SK-N-SH (cell line): ENCODE measurements around the gene OST4. TPM values are rescaled to one million over a fixed set of nuclear protein-coding genes. Genes with fewer than 3 reads are reported as not detected.

Experiments used
- CTCF ChIA-PET: fragments of 300-600, 350-600 bp; formaldehyde crosslinking; extraction: SDS; loops from one replicate; lab custom pipeline; 2021; lab: Yijun Ruan, JAX
- POLR2A ChIA-PET: fragments of 350-600 bp; sonication (Branson Sonifier 250); formaldehyde crosslinking; extraction: SDS; loops from one replicate; lab custom pipeline; 2020; ENCODE audit warnings: antibody characterized with exemption, inconsistent platforms; lab: Yijun Ruan, JAX
- DNase-seq: peaks from one replicate; pipeline ENCODE4 v3.0.0; 2012
- H2AFZ ChIP-seq: fragments of 200-600 bp; sonication (generic); 2 replicates; pipeline ENCODE4 v1.8.1; 2016; ENCODE audit warnings: antibody characterized with exemption, mild to moderate bottlenecking, low read depth
- H3F3A ChIP-seq: fragments of 200-600 bp; sonication (generic); replicated peaks from 2 replicates; pipeline ENCODE3; 2016; ENCODE audit warnings: antibody characterized with exemption, mild to moderate bottlenecking; ENCODE audit not compliant: insufficient read depth
- H3K27ac ChIP-seq, 2 experiments: fragments of 200-500 bp in 1 of 2; fragments of 200-600 bp in 1 of 2; sonication (Bioruptor generic) in 1 of 2; sonication (generic), shearing (Covaris generic) in 1 of 2; 2 replicates each; pipeline versions ENCODE4 v1.5.1 to v1.6.1; 2014 to 2016; ENCODE audit warnings: low read depth in 2 of 2, inconsistent platforms in 1 of 2, low read length in 1 of 2, mild to moderate bottlenecking in 1 of 2, mixed read lengths in 1 of 2
- H3K27me3 ChIP-seq: fragments of 200-600 bp; sonication (generic), shearing (Covaris generic); 2 replicates; pipeline ENCODE4 v1.6.1; 2016; ENCODE audit warnings: mixed run types; ENCODE audit not compliant: insufficient read depth
- H3K36me3 ChIP-seq, 2 experiments: fragments of 200-500 bp in 1 of 2; fragments of 200-600 bp in 1 of 2; sonication (Bioruptor generic) in 1 of 2; sonication (generic) in 1 of 2; replicated peaks in 1 of 2; 2 replicates each; pipeline versions ENCODE3 to v1.5.1; 2014 to 2016; ENCODE audit warnings: low read length in 1 of 2, mild to moderate bottlenecking in 1 of 2; ENCODE audit not compliant: insufficient read depth in 2 of 2, control insufficient read depth in 1 of 2
- H3K4me1 ChIP-seq, 2 experiments: fragments of 200-500 bp in 1 of 2; fragments of 200-600 bp in 1 of 2; sonication (Bioruptor generic) in 1 of 2; sonication (generic), shearing (Covaris generic) in 1 of 2; 2 replicates each; pipeline versions ENCODE4 v1.5.1 to v1.6.1; 2014 to 2016; ENCODE audit warnings: low read depth in 1 of 2, low read length in 1 of 2, mixed run types in 1 of 2; ENCODE audit not compliant: insufficient read depth in 2 of 2, control insufficient read depth in 1 of 2
- H3K4me2 ChIP-seq: fragments of 200-600 bp; sonication (generic), shearing (Covaris generic); 2 replicates; pipeline ENCODE4 v1.6.1; 2017; ENCODE audit warnings: mixed run types
- H3K4me3 ChIP-seq, 2 experiments: fragments of 200-500 bp in 1 of 2; fragments of 200-600 bp in 1 of 2; sonication (Bioruptor generic) in 1 of 2; sonication (generic), shearing (Covaris generic) in 1 of 2; 2 replicates each; pipeline versions ENCODE4 v1.5.1 to v1.8.1; 2014 to 2016; ENCODE audit warnings: low read depth in 2 of 2, inconsistent platforms in 1 of 2, low read length in 1 of 2, mild to moderate bottlenecking in 1 of 2, mixed read lengths in 1 of 2, moderate library complexity in 1 of 2
- H3K79me2 ChIP-seq: fragments of 200-600 bp; sonication (generic); 2 replicates; pipeline ENCODE4 v1.8.1; 2017; ENCODE audit warnings: mild to moderate bottlenecking; ENCODE audit not compliant: insufficient read depth
- H3K9ac ChIP-seq: fragments of 200-600 bp; sonication (generic); 2 replicates; pipeline ENCODE4 v1.6.1; 2017; ENCODE audit warnings: mixed run types
- H3K9me2 ChIP-seq: fragments of 200-600 bp; sonication (generic); 2 replicates; pipeline ENCODE4 v1.6.1; 2017; ENCODE audit warnings: mixed run types
- H3K9me3 ChIP-seq: fragments of 200-600 bp; sonication (generic); 2 replicates; pipeline ENCODE4 v1.6.1; 2017; ENCODE audit warnings: mixed run types, mild to moderate bottlenecking, moderate library complexity
- H4K20me1 ChIP-seq: fragments of 200-600 bp; sonication (generic); 2 replicates; pipeline ENCODE4 v1.6.1; 2017; ENCODE audit warnings: mild to moderate bottlenecking, mixed run types; ENCODE audit not compliant: insufficient read depth
- CHD2 ChIP-seq: fragments of 150-350 bp; IDR thresholded peaks from 2 replicates; pipeline ENCODE4 v1.6.1; 2018; ENCODE audit warnings: low read length; ENCODE audit not compliant: partially characterized antibody
- ELF1 ChIP-seq: IDR thresholded peaks from 2 replicates; pipeline ENCODE4 v1.4.0; 2012
- EP300 ChIP-seq, 2 experiments: IDR thresholded peaks; 2 replicates each; pipeline versions ENCODE4 v1.4.0 to v1.6.1; 2012; ENCODE audit warnings: borderline replicate concordance in 1 of 2, low read depth in 1 of 2, low read length in 1 of 2
- EZH2phosphoT487 ChIP-seq: fragments of 200-600 bp; sonication (generic); IDR thresholded peaks from 2 replicates; pipeline ENCODE4 v1.6.1; 2017; ENCODE audit warnings: low read depth, mixed run types, mild to moderate bottlenecking, antibody characterized with exemption, moderate library complexity, borderline replicate concordance
- FOSL2 ChIP-seq: IDR thresholded peaks from 2 replicates; pipeline ENCODE4 v1.4.0; 2012; ENCODE audit warnings: low read depth, mild to moderate bottlenecking, moderate library complexity, borderline replicate concordance
- FOXJ3 ChIP-seq: sonication (generic); formaldehyde crosslinking; IDR thresholded peaks from 2 replicates; pipeline ENCODE4 v1.5.1; 2020; ENCODE audit warnings: mild to moderate bottlenecking, missing genetic modification reagents
- GATA2 ChIP-seq: sonication (generic); formaldehyde crosslinking; IDR thresholded peaks from 2 replicates; pipeline ENCODE4 v1.5.0; 2020; ENCODE audit warnings: mild to moderate bottlenecking, missing genetic modification reagents
- MXI1 ChIP-seq: IDR thresholded peaks from 2 replicates; pipeline ENCODE4 v1.6.1; 2012; ENCODE audit warnings: mild to moderate bottlenecking, low read depth, low read length, improper control_type of control experiment
- NFIC ChIP-seq: IDR thresholded peaks from 2 replicates; pipeline ENCODE4 v1.4.0; 2012; ENCODE audit warnings: borderline replicate concordance
- NRF1 ChIP-seq: IDR thresholded peaks from 2 replicates; pipeline ENCODE4 v1.6.1; 2012; ENCODE audit warnings: low read depth, mild to moderate bottlenecking, low read length
- POLR2AphosphoS5 ChIP-seq: IDR thresholded peaks from 2 replicates; pipeline ENCODE4 v1.6.1; 2012; ENCODE audit warnings: low read depth, low read length
- RCOR1 ChIP-seq: fragments of 150-350 bp; IDR thresholded peaks from 2 replicates; pipeline ENCODE4 v1.6.1; 2017; ENCODE audit warnings: antibody characterized with exemption, low read length
- RFX5 ChIP-seq: IDR thresholded peaks from 2 replicates; pipeline ENCODE4 v1.6.1; 2012; ENCODE audit warnings: mild to moderate bottlenecking, improper control_type of control experiment, low read length
- SIN3A ChIP-seq: IDR thresholded peaks from 2 replicates; pipeline ENCODE4 v1.6.1; 2012; ENCODE audit warnings: low read depth, mild to moderate bottlenecking, low read length, moderate library complexity, borderline replicate concordance
- SMC3 ChIP-seq: IDR thresholded peaks from 2 replicates; pipeline ENCODE4 v1.6.1; 2012; ENCODE audit warnings: low read depth, low read length, improper control_type of control experiment
- TAF1 ChIP-seq: IDR thresholded peaks from 2 replicates; pipeline ENCODE4 v1.6.1; 2012; ENCODE audit warnings: low read depth, mild to moderate bottlenecking, low read length, moderate library complexity, borderline replicate concordance
- TEAD4 ChIP-seq: IDR thresholded peaks from 2 replicates; pipeline ENCODE4 v1.4.0; 2012; ENCODE audit warnings: mild to moderate bottlenecking, borderline replicate concordance; ENCODE audit not compliant: insufficient read depth
- YY1 ChIP-seq: IDR thresholded peaks from 2 replicates; pipeline ENCODE4 v1.4.0; 2012; ENCODE audit warnings: low read depth, mild to moderate bottlenecking
- WGBS: methylation state at CpG from one replicate; pipeline ENCODE4 v1.1.6; 2017; ENCODE audit warnings: low lambda C conversion rate; 5-methylcytosine and 5-hydroxymethylcytosine counted together
- polyA plus RNA-seq, 3 experiments: library from polyadenylated mRNA; depleted of rRNA; stranded (reverse); fragments of >200 nt; gene quantifications; 2 replicates each; pipeline ENCODE4 v1.2.3, GENCODE V29; 2012
- TF ChIP-seq, protein P1 (sequence below): IDR thresholded peaks from 2 replicates; pipeline ENCODE4 v1.4.0; 2012; ENCODE audit warnings: low read depth, borderline replicate concordance
- TF ChIP-seq, protein P2 (sequence below): IDR thresholded peaks from 2 replicates; pipeline ENCODE4 v1.4.0; 2012; ENCODE audit warnings: low read depth, borderline replicate concordance
- TF ChIP-seq, protein P3 (sequence below): fragments of 150-350 bp; IDR thresholded peaks from 2 replicates; pipeline ENCODE4 v1.6.1; 2017; ENCODE audit warnings: antibody characterized with exemption, low read length, low read depth, borderline replicate concordance
- TF ChIP-seq, protein P4 (sequence below): fragments of 200-600 bp; sonication (generic); IDR thresholded peaks from 2 replicates; pipeline ENCODE4 v1.6.1; 2017; ENCODE audit warnings: antibody characterized with exemption, mild to moderate bottlenecking, moderate library complexity
- TF ChIP-seq, protein P5 (sequence below): IDR thresholded peaks from 2 replicates; pipeline ENCODE4; 2012
- TF ChIP-seq, protein P6 (sequence below): IDR thresholded peaks from 2 replicates; pipeline ENCODE4 v1.4.0; 2012; ENCODE audit warnings: low read depth

The OST4 gene
- polyA plus RNA-seq, 1 of the 3 experiments (the other 2 are of a cell fraction): 1,851 TPM

DNA sequence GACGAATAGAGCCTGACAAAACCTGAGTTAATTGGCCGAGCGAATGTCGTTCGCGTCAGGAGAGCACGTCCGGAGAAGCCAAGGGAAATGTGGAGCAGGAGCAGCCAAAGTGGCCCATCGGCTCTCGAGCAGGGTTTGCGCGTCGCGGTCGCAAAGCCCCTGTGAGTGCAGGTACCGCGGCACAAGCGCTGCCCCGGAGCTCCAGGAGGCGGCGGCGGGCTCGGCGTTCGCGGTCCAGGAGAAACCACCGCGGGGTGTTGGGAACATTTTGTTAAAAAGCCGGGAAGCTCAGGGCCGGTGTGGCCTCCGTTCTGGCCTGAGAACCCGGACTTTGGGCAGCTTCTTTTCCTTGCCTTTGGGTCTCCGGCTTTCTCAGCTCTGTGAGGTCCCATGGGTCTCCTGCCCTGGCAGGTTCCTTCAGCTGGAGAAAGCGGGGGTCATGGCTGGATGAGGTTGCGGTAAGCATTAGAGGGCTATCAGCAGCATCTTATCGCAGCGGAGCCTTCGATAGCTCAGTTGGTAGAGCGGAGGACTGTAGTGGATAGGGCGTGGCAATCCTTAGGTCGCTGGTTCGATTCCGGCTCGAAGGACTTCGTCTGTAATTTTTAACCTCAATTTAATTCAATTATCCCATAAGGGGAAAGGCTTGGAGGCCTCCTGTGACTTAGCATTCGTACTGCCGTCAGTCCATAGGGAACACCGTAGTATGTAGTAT lies 21.0 kb downstream of the OST4 start:
- peak in 1 of 2 experiments; percentile 76; a peak in 2 of 4 replicates for TF ChIP-seq EP300 (IDR thresholded peaks at IDR 0.05; ENCODE audit: borderline replicate concordance in 1 of 2, low read depth in 1 of 2, low read length in 1 of 2)
- no peak for TF ChIP-seq EZH2phosphoT487
- TF ChIP-seq RCOR1: peak; percentile 73; the same call in 1 of the 2 replicates
- TF ChIP-seq MXI1: peak; percentile 77
- peak; percentile 83 for TF ChIP-seq CHD2
- peak; percentile 13 for TF ChIP-seq FOXJ3 (CRISPR knock-in tag)
- TF ChIP-seq POLR2AphosphoS5: peak; percentile 62; the same call in 1 of the 2 replicates
- TF ChIP-seq FOSL2: peak; percentile 90
- peak; percentile 73; the same call in 1 of the 2 replicates for TF ChIP-seq TEAD4
- peak; percentile 15; the same call in 1 of the 2 replicates for TF ChIP-seq YY1
- TF ChIP-seq SMC3: no peak
- TF ChIP-seq, protein P1, sequence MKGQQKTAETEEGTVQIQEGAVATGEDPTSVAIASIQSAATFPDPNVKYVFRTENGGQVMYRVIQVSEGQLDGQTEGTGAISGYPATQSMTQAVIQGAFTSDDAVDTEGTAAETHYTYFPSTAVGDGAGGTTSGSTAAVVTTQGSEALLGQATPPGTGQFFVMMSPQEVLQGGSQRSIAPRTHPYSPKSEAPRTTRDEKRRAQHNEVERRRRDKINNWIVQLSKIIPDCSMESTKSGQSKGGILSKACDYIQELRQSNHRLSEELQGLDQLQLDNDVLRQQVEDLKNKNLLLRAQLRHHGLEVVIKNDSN: no peak; the same call in 1 of the 2 replicates
- no peak for TF ChIP-seq ELF1
- 0 out of 2 replicates have a peak, but pooled peaks have one; percentile 14 for TF ChIP-seq NFIC
- TF ChIP-seq, protein P2, sequence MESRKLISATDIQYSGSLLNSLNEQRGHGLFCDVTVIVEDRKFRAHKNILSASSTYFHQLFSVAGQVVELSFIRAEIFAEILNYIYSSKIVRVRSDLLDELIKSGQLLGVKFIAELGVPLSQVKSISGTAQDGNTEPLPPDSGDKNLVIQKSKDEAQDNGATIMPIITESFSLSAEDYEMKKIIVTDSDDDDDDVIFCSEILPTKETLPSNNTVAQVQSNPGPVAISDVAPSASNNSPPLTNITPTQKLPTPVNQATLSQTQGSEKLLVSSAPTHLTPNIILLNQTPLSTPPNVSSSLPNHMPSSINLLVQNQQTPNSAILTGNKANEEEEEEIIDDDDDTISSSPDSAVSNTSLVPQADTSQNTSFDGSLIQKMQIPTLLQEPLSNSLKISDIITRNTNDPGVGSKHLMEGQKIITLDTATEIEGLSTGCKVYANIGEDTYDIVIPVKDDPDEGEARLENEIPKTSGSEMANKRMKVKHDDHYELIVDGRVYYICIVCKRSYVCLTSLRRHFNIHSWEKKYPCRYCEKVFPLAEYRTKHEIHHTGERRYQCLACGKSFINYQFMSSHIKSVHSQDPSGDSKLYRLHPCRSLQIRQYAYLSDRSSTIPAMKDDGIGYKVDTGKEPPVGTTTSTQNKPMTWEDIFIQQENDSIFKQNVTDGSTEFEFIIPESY: no peak
- TF ChIP-seq NRF1: no peak
- peak; percentile 94 for TF ChIP-seq GATA2
- TF ChIP-seq RFX5: no peak
- TF ChIP-seq, protein P3, sequence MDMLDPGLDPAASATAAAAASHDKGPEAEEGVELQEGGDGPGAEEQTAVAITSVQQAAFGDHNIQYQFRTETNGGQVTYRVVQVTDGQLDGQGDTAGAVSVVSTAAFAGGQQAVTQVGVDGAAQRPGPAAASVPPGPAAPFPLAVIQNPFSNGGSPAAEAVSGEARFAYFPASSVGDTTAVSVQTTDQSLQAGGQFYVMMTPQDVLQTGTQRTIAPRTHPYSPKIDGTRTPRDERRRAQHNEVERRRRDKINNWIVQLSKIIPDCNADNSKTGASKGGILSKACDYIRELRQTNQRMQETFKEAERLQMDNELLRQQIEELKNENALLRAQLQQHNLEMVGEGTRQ: 0 out of 2 replicates have a peak, but pooled peaks have one; percentile 6
- peak; percentile 59; the same call in 1 of the 2 replicates for TF ChIP-seq SIN3A
- TF ChIP-seq, protein P4, sequence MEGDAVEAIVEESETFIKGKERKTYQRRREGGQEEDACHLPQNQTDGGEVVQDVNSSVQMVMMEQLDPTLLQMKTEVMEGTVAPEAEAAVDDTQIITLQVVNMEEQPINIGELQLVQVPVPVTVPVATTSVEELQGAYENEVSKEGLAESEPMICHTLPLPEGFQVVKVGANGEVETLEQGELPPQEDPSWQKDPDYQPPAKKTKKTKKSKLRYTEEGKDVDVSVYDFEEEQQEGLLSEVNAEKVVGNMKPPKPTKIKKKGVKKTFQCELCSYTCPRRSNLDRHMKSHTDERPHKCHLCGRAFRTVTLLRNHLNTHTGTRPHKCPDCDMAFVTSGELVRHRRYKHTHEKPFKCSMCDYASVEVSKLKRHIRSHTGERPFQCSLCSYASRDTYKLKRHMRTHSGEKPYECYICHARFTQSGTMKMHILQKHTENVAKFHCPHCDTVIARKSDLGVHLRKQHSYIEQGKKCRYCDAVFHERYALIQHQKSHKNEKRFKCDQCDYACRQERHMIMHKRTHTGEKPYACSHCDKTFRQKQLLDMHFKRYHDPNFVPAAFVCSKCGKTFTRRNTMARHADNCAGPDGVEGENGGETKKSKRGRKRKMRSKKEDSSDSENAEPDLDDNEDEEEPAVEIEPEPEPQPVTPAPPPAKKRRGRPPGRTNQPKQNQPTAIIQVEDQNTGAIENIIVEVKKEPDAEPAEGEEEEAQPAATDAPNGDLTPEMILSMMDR: peak; percentile 47
- peak; percentile 80; the same call in 1 of the 2 replicates for TF ChIP-seq TAF1
- TF ChIP-seq, protein P5, sequence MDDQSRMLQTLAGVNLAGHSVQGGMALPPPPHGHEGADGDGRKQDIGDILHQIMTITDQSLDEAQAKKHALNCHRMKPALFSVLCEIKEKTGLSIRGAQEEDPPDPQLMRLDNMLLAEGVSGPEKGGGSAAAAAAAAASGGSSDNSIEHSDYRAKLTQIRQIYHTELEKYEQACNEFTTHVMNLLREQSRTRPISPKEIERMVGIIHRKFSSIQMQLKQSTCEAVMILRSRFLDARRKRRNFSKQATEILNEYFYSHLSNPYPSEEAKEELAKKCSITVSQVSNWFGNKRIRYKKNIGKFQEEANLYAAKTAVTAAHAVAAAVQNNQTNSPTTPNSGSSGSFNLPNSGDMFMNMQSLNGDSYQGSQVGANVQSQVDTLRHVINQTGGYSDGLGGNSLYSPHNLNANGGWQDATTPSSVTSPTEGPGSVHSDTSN: peak; percentile 9; the same call in 1 of the 2 replicates
- TF ChIP-seq, protein P6, sequence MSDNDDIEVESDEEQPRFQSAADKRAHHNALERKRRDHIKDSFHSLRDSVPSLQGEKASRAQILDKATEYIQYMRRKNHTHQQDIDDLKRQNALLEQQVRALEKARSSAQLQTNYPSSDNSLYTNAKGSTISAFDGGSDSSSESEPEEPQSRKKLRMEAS: peak; percentile 4; the same call in 1 of the 2 replicates
- Histone ChIP-seq H3K4me3 (peak overlapping the region; percentile 86 to 89), H3K9me2 (no peaks in the 10 kb centered on the region), H3K27me3 (no peaks in the 10 kb centered on the region), H3F3A (peaks cover 32% of the 10 kb centered on the region), H3K27ac (peak overlapping the region; percentile 81 to 98), H3K36me3 (peaks cover 5 to 23% of the 10 kb centered on the region in 2 experiments), H4K20me1 (no peaks in the 10 kb centered on the region), H3K4me2 (peak overlapping the region; percentile 98), H2AFZ (peak overlapping the region; percentile 70), H3K9ac (peak overlapping the region; percentile 76), H3K79me2 (no peaks in the 10 kb centered on the region), H3K4me1 (peaks cover 10 to 15% of the 10 kb centered on the region in 2 experiments; a peak in 2 of 4 replicates), H3K9me3 (no peaks in the 10 kb centered on the region)
- ChIA-PET CTCF (interaction anchor here (0.6 to 13.5 kb wide), 23 partner anchors 9 to 1887 kb away, joined by 3 to 216 read pairs (median 6); partner anchors contain the start of genes ABHD1, EMILIN1, KHK and OST4), POLR2A (interaction anchor here (0.7 to 4.8 kb wide), 17 partner anchors 10 to 201 kb away, joined by 3 to 80 read pairs (median 8); partner anchors contain the start of genes ATRAID, EMILIN1, KHK and OST4)
- DNase-seq: peak; percentile 93
- WGBS: 3% methylated on average over 39 of the region's 48 CpGs
